Measurements from ENCODE around the gene UROD.

GRCh38 chr1:44976252-44976651 lies 35.8 kb upstream of the UROD start:
- TF ChIP-seq POLR2A (IDR thresholded peaks at IDR 0.05), result no peak
- TF ChIP-seq CTCF (IDR thresholded peaks at IDR 0.05), result no peak
